Cardiac fibroblast (primary cell): ENCODE data around the gene CFAP92.
"Not testable (repeated sequence)": the region's sequence is repeated elsewhere in the genome, so short reads cannot be mapped to it uniquely, and the experiment has no call there.

Experiments used
- DNase-seq, 2 donors: peaks; one replicate each; pipeline versions ENCODE4 v3.0.0 to v3.0.0-alpha.2; 2010; ENCODE audit warnings: low read depth in 2 of 2
- H3K4me3 ChIP-seq, 2 donors: replicated peaks in 1 of 2; 1 replicate in 1 of 2; 2 replicates in 1 of 2; pipeline ENCODE4 v1.5.1; 2011; ENCODE audit warnings: low read depth in 2 of 2, low read length in 2 of 2, mild to moderate bottlenecking in 2 of 2, moderate library complexity in 1 of 2
- CTCF ChIP-seq: IDR thresholded peaks from one replicate; pipeline ENCODE4 v1.5.1; 2011; ENCODE audit warnings: low read depth, mild to moderate bottlenecking, low read length, inconsistent platforms

The CFAP92 gene

GRCh38 chr3:128870347-128870746 is 123.5 kb downstream of the CFAP92 start:
- DNase-seq = no peak
- no peak for TF ChIP-seq CTCF
- H3K4me3 ChIP-seq = no peak overlapping the region

- H3K4me3 ChIP-seq = no peak overlapping the region
- DNase-seq = no peak
- no peak for TF ChIP-seq CTCF
Measured at GRCh38 chr3:128867200-128868125, 126.4 kb downstream of the CFAP92 start.

- DNase-seq = peak; percentile 44 to 47
- H3K4me3 ChIP-seq = not testable (repeated sequence)
Measured at GRCh38 chr3:128864849-128865804, 128.7 kb downstream of the CFAP92 start.

- no peak for TF ChIP-seq CTCF
- DNase-seq = no peak
Measured at GRCh38 chr3:128864351-128864811, 129.5 kb downstream of the CFAP92 start.

GRCh38 chr3:128863560-128863959 is 130.3 kb downstream of the CFAP92 start:
- no peak overlapping the region for H3K4me3 ChIP-seq
- DNase-seq = no peak
- peak; percentile 27 for TF ChIP-seq CTCF

More at GRCh38 chr3:128864351-128864811, 129.5 kb downstream of the CFAP92 start:
- no peak overlapping the region for H3K4me3 ChIP-seq

GRCh38 chr3:128861491-128861890 is 132.4 kb downstream of the CFAP92 start:
- no peak for DNase-seq
- no peak for TF ChIP-seq CTCF
- no peak overlapping the region for H3K4me3 ChIP-seq
